Panc1 (cell line): ENCODE results near the gene MTM1. TPM values are rescaled to one million over a fixed set of nuclear protein-coding genes. Genes with fewer than 3 reads are reported as not detected.

Experiments
- total RNA-seq: library from RNA; stranded (reverse); gene quantifications from one replicate; pipeline ENCODE4 v1.2.1, GENCODE V29; 2021; ENCODE audit not compliant: unreplicated experiment

The MTM1 gene
- total RNA-seq, 1 experiment from 2014 or later = 24.0 TPM

Other genes with a start within 250 kb of the MTM1 start
- gene MAMLD1, start 205.3 kb upstream of the MTM1 start, total RNA-seq = 2.1 TPM
- 36.1 TPM for gene MTMR1, start 124.8 kb downstream of the MTM1 start, total RNA-seq